GM12872 (cell line): ENCODE data around the gene CCER1.

Experiments used
- CTCF ChIP-seq: IDR thresholded peaks from 3 replicates; pipeline ENCODE4 v1.5.1; 2011; ENCODE audit warnings: low read depth, mild to moderate bottlenecking, low read length, moderate library complexity; ENCODE audit not compliant: insufficient read depth

The CCER1 gene

GRCh38 chr12:90939382-90939781 lies 15.6 kb downstream of the CCER1 start:
- TF ChIP-seq CTCF, result no peak

- TF ChIP-seq CTCF, result no peak
Observed at GRCh38 chr12:90938451-90938850, 16.5 kb downstream of the CCER1 start.

GRCh38 chr12:90937651-90938050 lies 17.3 kb downstream of the CCER1 start:
- TF ChIP-seq CTCF, result no peak

- no peak for TF ChIP-seq CTCF
Observed at GRCh38 chr12:90936230-90937005, 18.6 kb downstream of the CCER1 start.

GRCh38 chr12:90925562-90925961 lies 29.4 kb downstream of the CCER1 start:
- TF ChIP-seq CTCF, result no peak

GRCh38 chr12:90924406-90924805 lies 30.6 kb downstream of the CCER1 start:
- no peak for TF ChIP-seq CTCF

- TF ChIP-seq CTCF, result no peak
Observed at GRCh38 chr12:90922145-90922627, 32.8 kb downstream of the CCER1 start.
